ENCODE measurements around the gene TTLL5. TPM values are rescaled to one million over a fixed set of nuclear protein-coding genes. Genes with fewer than 3 reads are reported as not detected.

The TTLL5 gene
- polyA plus RNA-seq, 1 donor: 15.8 TPM

- no peak for DNase-seq
These were observed 310.5 kb downstream of the TTLL5 start for GRCh38 chr14:75971509-75971908.

- no peak for DNase-seq
These were observed 311.9 kb downstream of the TTLL5 start for GRCh38 chr14:75972801-75973421.

- no peak for DNase-seq
These were observed 316.0 kb downstream of the TTLL5 start for GRCh38 chr14:75976826-75977581.

GRCh38 chr14:75977582-75977943 lies 316.5 kb downstream of the TTLL5 start:
- DNase-seq: no peak

GRCh38 chr14:75978249-75978731 lies 317.2 kb downstream of the TTLL5 start:
- DNase-seq: no peak

GRCh38 chr14:75979071-75979571 lies 318.1 kb downstream of the TTLL5 start:
- DNase-seq: peak; percentile 62

GRCh38 chr14:75979648-75980565 lies 318.9 kb downstream of the TTLL5 start:
- peak; percentile 53 for DNase-seq

- DNase-seq: peak; percentile 57
These were observed 319.8 kb downstream of the TTLL5 start for GRCh38 chr14:75980856-75981255.

- peak; percentile 98 for DNase-seq
These were observed 320.6 kb downstream of the TTLL5 start, which contains the start of gene TGFB3 for GRCh38 chr14:75981426-75982265. TGFB3 (minus strand) TSS chr14:75981995; CDS start chr14:75980893, 1,102 bp downstream.

GRCh38 chr14:75982266-75983018 lies 321.4 kb downstream of the TTLL5 start:
- peak; percentile 89 for DNase-seq

GRCh38 chr14:75983019-75983358 lies 321.9 kb downstream of the TTLL5 start:
- no peak for DNase-seq

GRCh38 chr14:75984674-75985073 lies 323.6 kb downstream of the TTLL5 start:
- no peak for DNase-seq

GRCh38 chr14:75985618-75986438 lies 324.8 kb downstream of the TTLL5 start, which contains the start of gene IFT43:
IFT43 (plus strand) TSS chr14:75985763; CDS start chr14:75985787, 24 bp downstream.
- peak; percentile 94 for DNase-seq

GRCh38 chr14:75986439-75986765 lies 325.4 kb downstream of the TTLL5 start:
- no peak for DNase-seq

- DNase-seq: no peak
These were observed 326.3 kb downstream of the TTLL5 start for GRCh38 chr14:75987201-75987970.

- DNase-seq: peak; percentile 71
These were observed 328.1 kb downstream of the TTLL5 start for GRCh38 chr14:75989134-75989533.

GRCh38 chr14:75990297-75990696 lies 329.3 kb downstream of the TTLL5 start:
- DNase-seq: no peak

GRCh38 chr14:75991753-75992152 lies 330.7 kb downstream of the TTLL5 start:
- no peak for DNase-seq

- DNase-seq: no peak
These were observed 332.6 kb downstream of the TTLL5 start for GRCh38 chr14:75993567-75994041.

Measured in hindlimb muscle (tissue), 1 donor.